HG03108 (cell line): Measurements from ENCODE around the gene FKBP11.

ENCODE experiments used
- ATAC-seq: cut with Tn5 transposase; IDR thresholded peaks from one replicate; pipeline ENCODE4 v1.9.1; 2021; ENCODE audit warnings: moderate library complexity; ENCODE audit not compliant: unreplicated experiment

The FKBP11 gene

GRCh38 chr12:48956279-48957140 is 31.2 kb upstream of the FKBP11 start:
- ATAC-seq, result peak; percentile 7

GRCh38 chr12:48954841-48955501 is 29.7 kb upstream of the FKBP11 start:
- no peak for ATAC-seq

DNA sequence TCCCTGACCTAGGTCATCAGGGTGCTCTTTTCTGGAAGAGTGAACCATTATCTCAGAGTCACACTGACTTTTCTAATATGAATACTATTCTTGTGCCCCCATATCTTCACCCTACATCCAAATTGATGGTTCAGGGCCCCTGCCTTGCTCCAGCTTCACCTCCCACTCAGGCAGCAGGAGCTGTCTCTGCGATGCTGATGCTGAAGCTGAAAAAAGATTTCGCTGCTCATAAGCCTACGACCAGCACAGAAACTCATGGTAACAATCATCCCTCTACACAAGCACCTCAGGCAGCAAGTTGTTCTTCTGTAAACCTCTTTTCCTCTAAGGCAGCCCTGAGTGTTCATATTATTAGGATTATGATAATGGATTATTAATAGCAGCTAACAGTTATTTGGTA is 28.8 kb upstream of the FKBP11 start:
- ATAC-seq, result no peak

GRCh38 chr12:48952691-48953090 is 27.4 kb upstream of the FKBP11 start:
- no peak for ATAC-seq

DNA sequence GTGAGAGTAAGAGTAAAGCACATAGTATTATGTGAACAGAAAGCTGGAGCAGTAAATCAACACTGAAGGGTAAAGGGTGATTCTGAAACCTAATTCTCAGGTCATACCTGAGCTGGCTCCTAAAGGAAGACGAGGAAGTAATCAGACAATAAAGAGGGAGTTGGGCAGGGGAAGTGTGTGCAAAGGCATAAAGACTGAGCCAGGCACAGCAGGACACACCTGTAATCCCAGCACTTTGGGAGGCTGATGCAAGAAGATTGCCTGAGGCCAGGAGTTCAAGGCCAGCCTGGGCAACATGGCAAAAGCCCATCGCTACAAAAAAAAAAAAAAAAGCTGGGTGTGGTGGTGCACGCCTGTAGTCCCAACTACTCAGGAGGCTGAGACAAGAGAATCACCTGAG is 22.4 kb upstream of the FKBP11 start:
- ATAC-seq, result no peak

- no peak for ATAC-seq
Measured at GRCh38 chr12:48946943-48947342, 21.7 kb upstream of the FKBP11 start.

DNA sequence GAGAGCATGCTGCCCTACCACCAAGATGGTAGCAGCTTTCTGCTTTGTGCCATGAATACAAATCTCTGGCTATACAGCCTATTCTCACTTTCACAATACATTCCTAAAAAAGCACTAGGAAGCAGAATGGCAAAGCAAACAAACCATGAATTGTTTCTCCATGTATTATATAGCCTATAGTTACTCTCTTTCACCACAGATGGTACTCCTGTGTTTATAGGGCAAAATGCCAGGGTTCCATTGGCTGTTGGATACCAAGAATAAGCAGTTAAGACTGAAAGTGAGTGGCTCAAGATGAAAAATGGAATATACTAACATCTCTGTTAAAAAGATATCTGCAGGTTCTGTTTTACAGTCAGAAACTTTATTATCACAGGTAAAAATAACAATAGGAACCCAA is 20.9 kb upstream of the FKBP11 start:
- no peak for ATAC-seq

DNA sequence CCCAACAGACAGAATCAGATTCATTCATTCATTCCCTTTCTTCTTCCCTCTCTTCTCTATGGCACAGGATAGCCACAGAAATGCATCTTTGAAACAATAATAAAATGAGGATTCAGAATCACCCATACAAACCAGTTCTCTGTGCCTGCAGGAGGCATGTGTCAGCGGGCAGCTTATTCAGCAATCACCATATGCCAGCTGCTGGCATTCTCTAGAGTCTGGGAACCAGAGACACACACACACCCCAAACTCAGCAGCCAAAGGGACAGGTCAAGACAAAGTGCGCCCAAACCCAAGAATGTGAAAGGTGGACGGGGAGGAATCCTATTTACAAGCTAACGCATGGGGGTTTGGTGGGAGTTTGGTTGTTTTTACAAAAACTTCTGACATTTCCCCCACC is 17.9 kb upstream of the FKBP11 start:
- no peak for ATAC-seq

- ATAC-seq, result no peak
Measured at GRCh38 chr12:48940181-48940580, 14.9 kb upstream of the FKBP11 start.

DNA sequence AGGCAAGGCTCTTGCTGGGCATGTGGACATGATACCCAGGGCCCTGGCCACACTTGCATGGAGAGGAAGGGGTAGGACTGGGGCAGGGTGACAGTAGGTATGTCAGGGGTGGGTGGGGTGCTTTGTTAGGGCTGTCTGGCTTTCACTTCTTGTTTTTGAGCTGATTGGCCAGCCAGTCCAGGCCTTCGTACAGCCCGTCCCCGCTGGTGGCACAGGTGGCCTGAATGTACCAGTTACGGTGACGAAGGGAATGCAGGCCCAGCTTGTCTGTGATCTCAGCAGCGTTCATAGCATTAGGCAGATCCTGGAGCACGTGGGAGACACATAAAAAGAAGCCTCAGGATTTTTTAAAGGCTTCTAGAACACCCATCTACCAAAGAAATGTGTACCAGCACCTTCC is 13.5 kb upstream of the FKBP11 start:
- no peak for ATAC-seq

GRCh38 chr12:48937170-48937569 is 11.9 kb upstream of the FKBP11 start:
- ATAC-seq, result no peak

GRCh38 chr12:48936379-48936979 is 11.2 kb upstream of the FKBP11 start:
- no peak for ATAC-seq

DNA sequence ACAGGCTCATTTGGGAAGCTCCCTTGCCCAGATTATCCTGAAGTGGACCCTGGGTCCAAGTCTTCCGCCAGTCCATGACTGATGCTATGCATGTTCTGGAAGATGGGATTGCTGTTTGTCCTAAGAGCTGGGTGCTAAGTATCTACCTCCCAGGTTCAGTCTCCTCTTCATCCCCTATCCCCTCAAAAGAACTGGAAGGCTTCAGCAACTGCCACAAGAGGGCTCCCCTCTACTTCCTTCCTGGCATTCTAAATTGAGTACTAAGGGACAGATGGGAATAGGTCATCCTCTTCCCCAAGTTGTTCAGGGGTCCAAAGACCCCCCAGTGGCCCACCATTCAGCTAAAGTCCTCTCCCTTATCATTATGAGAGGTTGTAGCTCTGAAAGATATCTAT is 9.0 kb upstream of the FKBP11 start:
- ATAC-seq, result no peak

DNA sequence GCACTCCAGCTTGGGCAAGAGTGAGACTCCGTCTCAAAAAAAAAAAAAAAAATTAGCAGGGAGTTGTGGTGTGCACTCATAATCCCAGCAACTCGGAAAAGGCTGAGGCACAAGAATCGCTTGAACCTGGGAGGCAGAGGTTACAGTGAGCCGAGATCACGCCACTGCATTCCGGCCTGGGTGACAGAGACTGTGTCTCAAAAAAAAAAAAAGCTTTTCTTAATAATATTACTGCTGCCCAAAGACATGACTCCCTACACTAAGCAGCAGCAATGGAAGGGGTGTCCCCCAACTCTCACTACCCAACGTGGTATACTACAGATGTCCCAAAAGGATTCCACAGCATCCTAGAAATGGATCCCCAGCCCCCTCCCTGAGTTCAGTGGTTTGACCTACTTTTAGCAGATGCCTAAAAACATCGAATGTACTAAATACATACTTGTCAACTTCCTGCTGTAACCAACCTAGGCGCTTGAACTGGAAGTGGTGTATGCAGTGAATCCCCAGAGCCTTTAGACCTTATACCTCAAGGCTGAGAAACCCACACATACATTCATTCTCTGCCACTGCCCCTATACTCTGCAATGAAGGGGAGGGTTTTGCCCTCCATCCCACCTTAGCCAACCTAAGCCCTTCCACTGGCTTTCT is 8.5 kb upstream of the FKBP11 start:
- ATAC-seq, result no peak

GRCh38 chr12:48932878-48933277 is 7.6 kb upstream of the FKBP11 start:
- no peak for ATAC-seq

GRCh38 chr12:48930475-48930874 is 5.2 kb upstream of the FKBP11 start:
- no peak for ATAC-seq

DNA sequence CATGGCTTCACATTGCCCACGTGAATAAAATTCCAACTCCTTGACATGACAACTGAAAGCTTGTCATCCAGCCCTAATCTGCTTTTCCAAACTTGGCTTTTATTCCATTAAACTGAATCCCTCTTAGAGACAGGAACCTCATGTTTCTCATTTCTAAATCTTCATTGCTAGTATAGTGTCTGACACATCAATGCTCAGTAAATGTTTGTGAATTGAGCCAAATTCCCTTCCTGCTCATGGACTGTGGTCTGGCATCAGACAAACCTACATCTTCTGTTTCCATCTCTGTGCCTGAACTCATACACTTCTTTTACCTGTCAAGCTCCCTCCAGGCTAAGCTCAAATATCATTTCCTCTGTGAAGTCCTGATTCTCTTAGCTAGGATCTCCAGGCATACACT is 4.3 kb upstream of the FKBP11 start:
- ATAC-seq, result no peak

DNA sequence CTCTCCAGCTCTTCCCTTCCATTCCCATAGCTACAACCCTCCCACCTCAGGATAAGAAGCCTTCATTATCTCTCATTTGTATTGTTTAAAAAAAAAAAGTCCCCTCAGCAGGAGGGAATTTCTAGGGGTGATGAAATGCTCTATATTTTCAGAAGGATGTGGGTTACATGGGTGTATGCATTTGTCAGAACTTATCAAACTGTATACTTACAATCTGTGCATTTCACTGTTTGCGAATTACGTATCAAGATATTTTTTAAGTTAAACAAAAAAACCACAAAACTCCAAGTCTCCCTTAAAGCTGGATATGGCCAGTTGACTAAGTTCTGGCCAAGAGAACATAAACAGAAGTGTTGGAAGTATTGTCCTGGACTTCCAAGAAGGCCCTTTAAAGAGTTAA is 2.0 kb upstream of the FKBP11 start:
- no peak for ATAC-seq

GRCh38 chr12:48924617-48925303 is 532 bp downstream of the FKBP11 start:
- peak; percentile 70 for ATAC-seq

DNA sequence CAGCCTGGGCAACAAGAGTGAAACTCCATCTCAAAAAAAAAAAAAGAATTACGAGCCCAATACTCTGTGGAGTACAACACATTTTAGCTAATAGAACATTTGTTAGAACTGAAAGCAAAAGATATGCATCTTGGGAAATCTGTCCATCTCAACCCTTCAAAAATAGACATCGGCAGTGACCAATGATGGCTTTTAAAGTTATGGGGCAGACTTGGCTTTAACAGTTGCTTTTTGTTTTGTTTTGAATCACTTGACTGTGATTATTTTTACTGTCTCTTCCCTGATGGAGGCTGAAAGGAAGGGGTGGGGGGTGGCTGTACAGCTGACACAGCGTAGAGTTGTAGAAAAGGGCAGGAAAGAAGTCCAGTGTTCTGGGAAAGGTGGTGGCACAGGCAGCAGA is 2.2 kb downstream of the FKBP11 start:
- ATAC-seq, result no peak
